ENCODE measurements around the gene RPL28. TPM values are rescaled to one million over a fixed set of nuclear protein-coding genes. Genes with fewer than 3 reads are reported as not detected.

Gene RPL28
- total and polyA plus RNA-seq, 11 donors = 196 to 1,391 (median 607) TPM

- H3K9me3 ChIP-seq = no peaks in the 10 kb centered on the region
- intact Hi-C loops (cut with DNase I) = loop anchor here in 2 of 10 donors (10.0 kb wide), 1 partner anchor 69 kb away; no protein-coding TSS in a partner anchor
- TF ChIP-seq, protein P1, sequence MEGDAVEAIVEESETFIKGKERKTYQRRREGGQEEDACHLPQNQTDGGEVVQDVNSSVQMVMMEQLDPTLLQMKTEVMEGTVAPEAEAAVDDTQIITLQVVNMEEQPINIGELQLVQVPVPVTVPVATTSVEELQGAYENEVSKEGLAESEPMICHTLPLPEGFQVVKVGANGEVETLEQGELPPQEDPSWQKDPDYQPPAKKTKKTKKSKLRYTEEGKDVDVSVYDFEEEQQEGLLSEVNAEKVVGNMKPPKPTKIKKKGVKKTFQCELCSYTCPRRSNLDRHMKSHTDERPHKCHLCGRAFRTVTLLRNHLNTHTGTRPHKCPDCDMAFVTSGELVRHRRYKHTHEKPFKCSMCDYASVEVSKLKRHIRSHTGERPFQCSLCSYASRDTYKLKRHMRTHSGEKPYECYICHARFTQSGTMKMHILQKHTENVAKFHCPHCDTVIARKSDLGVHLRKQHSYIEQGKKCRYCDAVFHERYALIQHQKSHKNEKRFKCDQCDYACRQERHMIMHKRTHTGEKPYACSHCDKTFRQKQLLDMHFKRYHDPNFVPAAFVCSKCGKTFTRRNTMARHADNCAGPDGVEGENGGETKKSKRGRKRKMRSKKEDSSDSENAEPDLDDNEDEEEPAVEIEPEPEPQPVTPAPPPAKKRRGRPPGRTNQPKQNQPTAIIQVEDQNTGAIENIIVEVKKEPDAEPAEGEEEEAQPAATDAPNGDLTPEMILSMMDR (IDR thresholded peaks at IDR 0.05) = no peak
- no peak for TF ChIP-seq POLR2A (IDR thresholded peaks at IDR 0.05)
- H3K27me3 ChIP-seq = peaks cover 30 to 93% (median 75%) of the 10 kb centered on the region in 9 donors
- no peaks in the 10 kb centered on the region for H3K36me3 ChIP-seq
- no peak overlapping the region for H3K27ac ChIP-seq
- no peak for ATAC-seq
- H3K4me1 ChIP-seq = peaks cover 0 to 34% (median 5%) of the 10 kb centered on the region in 12 donors
- DNase-seq = no peak
- no peak overlapping the region for H3K4me3 ChIP-seq
- WGBS, 4 donors = 59 to 61% (median 60%) methylated on average over 9 of the region's 9 CpGs
Observed at GRCh38 chr19:55373306-55373992, 12.3 kb upstream of the RPL28 start.

DNA sequence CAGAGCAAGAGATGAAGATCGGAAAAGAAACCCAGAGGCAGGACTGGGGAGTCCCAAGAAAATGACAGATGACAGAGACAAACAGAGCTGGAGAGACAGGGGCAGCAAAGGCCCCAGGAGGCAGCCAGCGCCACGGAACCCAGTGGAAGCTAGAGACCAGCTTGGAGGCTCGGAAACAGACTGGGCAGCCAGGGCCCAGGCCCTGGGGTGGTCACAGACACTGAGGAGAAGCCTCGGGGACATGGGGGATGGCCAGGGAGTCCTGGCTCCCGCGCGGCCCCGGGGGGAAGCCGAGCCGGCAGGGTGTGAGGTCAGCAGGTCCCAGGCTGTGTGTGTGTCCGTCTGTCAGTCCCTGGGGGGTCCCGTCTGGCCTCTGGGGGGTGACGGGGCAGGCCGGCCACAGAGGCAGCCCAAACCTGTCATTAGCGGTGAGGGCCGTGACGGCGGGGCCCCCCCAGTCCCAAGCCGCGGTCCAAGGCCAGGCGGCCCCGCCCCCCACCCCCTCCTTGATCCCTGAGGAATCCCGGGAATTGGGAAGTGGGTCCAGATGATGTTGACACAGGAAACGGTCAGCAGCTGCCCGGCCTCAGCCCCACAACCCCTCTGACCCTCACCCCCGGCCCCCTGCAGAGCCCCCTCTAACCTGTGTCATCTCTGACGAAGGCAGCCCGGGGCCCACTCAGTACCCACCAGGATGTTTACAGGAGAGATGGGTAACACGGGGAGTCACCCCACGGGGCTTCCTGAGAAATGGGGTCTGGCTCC, 11.6 kb upstream of the RPL28 start:
- intact Hi-C loops (cut with DNase I) = loop anchor here in 2 of 10 donors (10.0 kb wide), 1 partner anchor 69 kb away; no protein-coding TSS in a partner anchor
- Histone ChIP-seq H3K36me3 (no peaks in the 10 kb centered on the region), H3K4me1 (peaks cover 0 to 27% (median 5%) of the 10 kb centered on the region in 12 donors), H3K9me3 (no peaks in the 10 kb centered on the region), H3K27me3 (peaks cover 23 to 85% (median 68%) of the 10 kb centered on the region in 9 donors), H3K27ac (no peak overlapping the region), H3K4me3 (no peak overlapping the region)
- ATAC-seq (no peak), DNase-seq (no peak)
- TF ChIP-seq, protein P1 (IDR thresholded peaks at IDR 0.05) = no peak
- TF ChIP-seq POLR2A (IDR thresholded peaks at IDR 0.05) = no peak
- WGBS, 4 donors = 9 to 11% (median 10%) methylated on average over 17 to 31 of the region's 31 CpGs

GRCh38 chr19:55376241-55376933, 9.3 kb upstream of the RPL28 start, which contains the start of gene TMEM190:
Gene TMEM190, plus strand, starts transcription at chr19:55376826. Its CDS starts 28 bp downstream, at chr19:55376854.
- intact Hi-C loops (cut with DNase I) = loop anchor here in 2 of 10 donors (10.0 kb wide), 1 partner anchor 72 kb away; no protein-coding TSS in a partner anchor
- Histone ChIP-seq H3K9me3 (no peaks in the 10 kb centered on the region), H3K4me3 (no peak within 1 kb of the TSS), H3K27ac (no peak within 1 kb of the TSS), H3K27me3 (peaks cover 13 to 67% (median 49%) of the 10 kb centered on the region in 9 donors), H3K4me1 (peaks cover 0 to 14% (median 3%) of the 10 kb centered on the region in 12 donors), H3K36me3 (no peaks in the 10 kb centered on the region)
- WGBS, 4 donors = 45 to 59% (median 51%) methylated on average over 21 of the region's 21 CpGs
- no peak for ATAC-seq
- TF ChIP-seq, protein P1 (IDR thresholded peaks at IDR 0.05) = no peak
- no peak for TF ChIP-seq POLR2A (IDR thresholded peaks at IDR 0.05)
- DNase-seq = no peak
